Measurements from ENCODE around the gene RALGPS2.

GRCh38 chr1:178739285-178740045 lies 14.4 kb downstream of the RALGPS2 start:
- no peak for TF ChIP-seq ZNF394 (tag by site-specific recombination; IDR thresholded peaks at IDR 0.05; ENCODE audit: borderline replicate concordance)
- TF ChIP-seq, protein P1, sequence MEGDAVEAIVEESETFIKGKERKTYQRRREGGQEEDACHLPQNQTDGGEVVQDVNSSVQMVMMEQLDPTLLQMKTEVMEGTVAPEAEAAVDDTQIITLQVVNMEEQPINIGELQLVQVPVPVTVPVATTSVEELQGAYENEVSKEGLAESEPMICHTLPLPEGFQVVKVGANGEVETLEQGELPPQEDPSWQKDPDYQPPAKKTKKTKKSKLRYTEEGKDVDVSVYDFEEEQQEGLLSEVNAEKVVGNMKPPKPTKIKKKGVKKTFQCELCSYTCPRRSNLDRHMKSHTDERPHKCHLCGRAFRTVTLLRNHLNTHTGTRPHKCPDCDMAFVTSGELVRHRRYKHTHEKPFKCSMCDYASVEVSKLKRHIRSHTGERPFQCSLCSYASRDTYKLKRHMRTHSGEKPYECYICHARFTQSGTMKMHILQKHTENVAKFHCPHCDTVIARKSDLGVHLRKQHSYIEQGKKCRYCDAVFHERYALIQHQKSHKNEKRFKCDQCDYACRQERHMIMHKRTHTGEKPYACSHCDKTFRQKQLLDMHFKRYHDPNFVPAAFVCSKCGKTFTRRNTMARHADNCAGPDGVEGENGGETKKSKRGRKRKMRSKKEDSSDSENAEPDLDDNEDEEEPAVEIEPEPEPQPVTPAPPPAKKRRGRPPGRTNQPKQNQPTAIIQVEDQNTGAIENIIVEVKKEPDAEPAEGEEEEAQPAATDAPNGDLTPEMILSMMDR (tag by site-specific recombination; IDR thresholded peaks at IDR 0.05), result no peak
- no peak for TF ChIP-seq ZBTB7A (tag by site-specific recombination; IDR thresholded peaks at IDR 0.05; ENCODE audit: low read depth)
- no peak for TF ChIP-seq PRDM1 (tag by site-specific recombination; IDR thresholded peaks at IDR 0.05)
- no peak for TF ChIP-seq ZIC2 (tag by site-specific recombination; IDR thresholded peaks at IDR 0.05)
- no peak for TF ChIP-seq SP3 (tag by site-specific recombination; IDR thresholded peaks at IDR 0.05)
- TF ChIP-seq ZNF514 (tag by site-specific recombination; IDR thresholded peaks at IDR 0.05), result no peak
- TF ChIP-seq ZNF785 (tag by site-specific recombination; IDR thresholded peaks at IDR 0.05), result no peak

All from HEK293 (cell line).